Stimulated activated memory B cell treated with anti-CD40 and anti-IgM and Interleukin-4, amounts not matched to agents 10 μg/mL and 1 μg/mL and 100 μg/mL, for 72 hours (primary cell): ENCODE measurements around the gene TOMM5.

Source experiments
- ATAC-seq: fragments of 150-1000 bp; cut with Tn5 transposase; 2 replicates; pipeline ENCODE4 v1.10.0; 2021
- H3K27ac Mint-ChIP-seq: one replicate; pipeline ENCODE4 v1.8.0; 2022; ENCODE audit warnings: mild to moderate bottlenecking, mixed read lengths
- H3K27me3 Mint-ChIP-seq: one replicate; pipeline ENCODE4 v1.8.0; 2022; ENCODE audit warnings: mixed read lengths
- H3K36me3 Mint-ChIP-seq: one replicate; pipeline ENCODE4 v1.8.0; 2022; ENCODE audit warnings: mixed read lengths
- H3K4me1 Mint-ChIP-seq: one replicate; pipeline ENCODE4 v1.8.0; 2022; ENCODE audit warnings: mixed read lengths
- H3K4me3 Mint-ChIP-seq: one replicate; pipeline ENCODE4 v1.8.0; 2022; ENCODE audit warnings: mild to moderate bottlenecking, moderate library complexity, mixed read lengths
- H3K9me3 Mint-ChIP-seq: one replicate; pipeline ENCODE4 v1.8.0; 2022; ENCODE audit warnings: mixed read lengths

TOMM5 gene

DNA sequence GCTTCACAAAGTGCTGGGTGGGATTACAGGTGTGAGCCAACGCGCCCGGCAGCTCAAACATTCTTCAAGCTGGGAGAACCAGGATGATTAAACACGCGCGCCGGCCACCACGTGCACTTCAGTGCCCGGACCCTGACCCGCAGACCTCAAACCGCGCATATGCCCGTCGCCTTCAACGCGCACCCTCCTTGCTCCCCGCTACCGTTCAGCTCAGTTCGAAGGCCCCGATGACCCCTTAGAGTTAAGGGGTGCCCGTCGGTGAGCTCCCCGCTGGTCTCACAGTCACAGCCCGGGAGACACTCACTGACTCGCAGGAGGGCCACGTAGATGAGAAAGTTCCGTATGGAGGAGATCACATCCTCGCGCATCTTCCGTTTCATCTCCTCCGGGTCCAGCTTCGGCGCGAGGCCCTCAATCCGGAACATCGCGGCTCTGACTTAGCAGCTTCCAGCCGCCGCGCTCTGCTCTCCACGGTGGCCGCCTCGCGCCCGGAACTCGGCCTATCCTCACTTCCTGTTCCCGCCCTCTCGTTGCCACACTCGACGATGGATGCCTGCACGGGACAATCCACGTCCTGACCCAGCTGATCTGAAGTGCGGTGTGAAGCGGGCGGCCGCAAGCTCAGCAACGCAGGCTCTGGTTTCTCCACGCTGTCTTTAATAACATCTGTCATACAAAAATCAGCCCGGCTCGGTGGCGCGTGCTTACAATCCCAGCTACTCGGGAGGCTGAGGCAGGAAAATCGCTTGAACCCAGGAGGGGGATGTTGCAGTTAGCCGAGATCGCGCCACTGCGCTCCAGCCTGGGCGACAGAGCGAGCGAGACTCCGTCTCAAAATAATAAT, at the start of gene TOMM5:
Gene TOMM5 (minus strand): TSS at position 490 of the 844 bp plus-strand sequence. CDS start 65 bp downstream, at position 425.
- peak within 1 kb of the TSS; percentile 97 for H3K4me3 Mint-ChIP-seq
- H3K9me3 Mint-ChIP-seq: no peaks in the 10 kb centered on the region
- peaks cover 26% of the 10 kb centered on the region for H3K36me3 Mint-ChIP-seq
- peak; percentile 97 for ATAC-seq
- H3K27ac Mint-ChIP-seq: peak within 1 kb of the TSS; percentile 95
- no peaks in the 10 kb centered on the region for H3K27me3 Mint-ChIP-seq
- peaks cover 45% of the 10 kb centered on the region for H3K4me1 Mint-ChIP-seq

- Mint-ChIP-seq H3K36me3 (no peaks in the 10 kb centered on the region), H3K4me1 (no peaks in the 10 kb centered on the region), H3K9me3 (no peaks in the 10 kb centered on the region), H3K27me3 (peaks cover 42% of the 10 kb centered on the region), H3K4me3 (no peak overlapping the region), H3K27ac (no peak overlapping the region)
- no peak for ATAC-seq
Measured at GRCh38 chr9:37641331-37641730, 48.9 kb upstream of the TOMM5 start.

DNA sequence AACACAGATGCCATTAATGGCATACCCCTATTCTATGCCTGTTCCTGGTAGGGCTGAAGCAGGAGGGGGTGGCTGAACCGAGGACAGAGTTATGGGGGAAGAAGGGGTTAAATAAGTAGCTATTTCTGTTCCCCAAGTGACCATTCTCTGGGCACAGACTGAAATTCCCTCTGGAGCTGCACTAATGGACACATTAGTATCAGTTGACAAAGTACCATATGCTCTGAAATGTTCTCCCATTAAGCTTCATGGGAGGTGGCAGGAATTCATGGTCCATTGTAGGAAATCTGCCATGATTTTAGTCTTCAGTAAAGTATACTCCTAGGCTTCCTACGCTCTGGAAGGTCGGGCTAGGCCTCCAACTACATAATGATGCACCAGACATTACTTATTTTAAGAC, 47.8 kb upstream of the TOMM5 start:
- no peaks in the 10 kb centered on the region for H3K9me3 Mint-ChIP-seq
- H3K36me3 Mint-ChIP-seq: no peaks in the 10 kb centered on the region
- H3K27me3 Mint-ChIP-seq: peaks cover 51% of the 10 kb centered on the region
- no peak overlapping the region for H3K4me3 Mint-ChIP-seq
- H3K27ac Mint-ChIP-seq: no peak overlapping the region
- ATAC-seq: no peak
- H3K4me1 Mint-ChIP-seq: no peaks in the 10 kb centered on the region

- Mint-ChIP-seq H3K4me3 (no peak overlapping the region), H3K27me3 (peaks cover 48% of the 10 kb centered on the region), H3K4me1 (no peaks in the 10 kb centered on the region), H3K9me3 (no peaks in the 10 kb centered on the region), H3K36me3 (no peaks in the 10 kb centered on the region), H3K27ac (no peak overlapping the region)
- ATAC-seq: no peak
Measured at GRCh38 chr9:37639841-37640240, 47.4 kb upstream of the TOMM5 start.

DNA sequence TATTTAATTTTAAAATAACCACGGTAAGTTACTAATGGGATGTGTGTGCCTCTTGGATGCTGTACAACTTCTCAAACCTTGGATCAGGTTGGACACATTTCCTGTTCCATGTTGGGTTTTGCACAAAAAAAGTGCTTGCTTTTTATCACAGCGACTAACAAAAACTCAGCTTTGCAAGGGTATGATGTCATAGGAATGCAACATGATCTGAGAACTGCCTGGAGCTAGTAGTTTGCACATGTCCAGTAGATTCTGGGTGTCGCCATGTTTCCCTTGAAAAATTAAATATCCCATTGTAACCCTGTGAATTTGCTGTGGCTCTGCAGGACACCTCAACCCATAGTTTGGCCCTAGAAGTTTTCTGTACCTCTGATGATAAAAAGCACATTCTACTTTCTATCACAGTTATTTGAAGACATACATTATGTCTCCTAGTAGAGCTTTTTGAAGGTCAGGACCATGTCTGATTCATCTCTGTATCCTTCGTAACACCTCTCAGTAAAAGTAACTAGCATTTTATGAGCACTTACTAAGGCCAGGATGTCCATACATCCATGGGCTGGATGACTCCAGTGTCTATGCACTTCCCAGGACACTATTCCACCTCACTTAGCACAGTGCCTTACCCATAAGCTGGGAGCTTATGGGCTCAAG, 46.8 kb upstream of the TOMM5 start:
- Mint-ChIP-seq H3K27me3 (peaks cover 42% of the 10 kb centered on the region), H3K9me3 (no peaks in the 10 kb centered on the region), H3K36me3 (no peaks in the 10 kb centered on the region), H3K4me1 (no peaks in the 10 kb centered on the region), H3K4me3 (no peak overlapping the region), H3K27ac (no peak overlapping the region)
- no peak for ATAC-seq

GRCh38 chr9:37636511-37637448, 44.4 kb upstream of the TOMM5 start:
- Mint-ChIP-seq H3K27ac (no peak overlapping the region), H3K9me3 (no peaks in the 10 kb centered on the region), H3K36me3 (no peaks in the 10 kb centered on the region), H3K4me1 (no peaks in the 10 kb centered on the region), H3K4me3 (no peak overlapping the region), H3K27me3 (peaks cover 27% of the 10 kb centered on the region)
- ATAC-seq: no peak

DNA sequence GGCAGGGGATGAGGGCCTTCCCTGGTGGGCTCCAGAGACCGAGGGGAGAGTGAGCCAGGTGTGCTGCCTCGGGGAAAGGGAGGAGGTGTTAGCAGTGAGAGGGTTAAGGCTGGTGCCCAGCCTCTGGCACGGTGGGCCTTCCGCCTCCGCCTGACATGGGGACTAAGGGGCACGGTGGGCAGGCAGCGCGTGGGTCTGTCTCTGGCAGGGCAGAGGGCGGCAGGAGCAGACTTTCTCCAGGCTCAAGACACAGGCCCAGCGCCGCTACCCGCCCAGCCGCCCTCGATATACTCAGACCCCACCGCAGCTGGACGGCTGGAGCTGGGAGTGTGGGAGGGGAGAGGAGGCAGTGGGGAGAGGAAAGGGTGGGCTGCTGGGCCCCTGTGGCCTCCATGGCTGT, 43.4 kb upstream of the TOMM5 start:
- Mint-ChIP-seq H3K36me3 (no peaks in the 10 kb centered on the region), H3K4me3 (no peak overlapping the region), H3K27ac (no peak overlapping the region), H3K4me1 (no peaks in the 10 kb centered on the region), H3K27me3 (peaks cover 27% of the 10 kb centered on the region), H3K9me3 (no peaks in the 10 kb centered on the region)
- ATAC-seq: no peak

DNA sequence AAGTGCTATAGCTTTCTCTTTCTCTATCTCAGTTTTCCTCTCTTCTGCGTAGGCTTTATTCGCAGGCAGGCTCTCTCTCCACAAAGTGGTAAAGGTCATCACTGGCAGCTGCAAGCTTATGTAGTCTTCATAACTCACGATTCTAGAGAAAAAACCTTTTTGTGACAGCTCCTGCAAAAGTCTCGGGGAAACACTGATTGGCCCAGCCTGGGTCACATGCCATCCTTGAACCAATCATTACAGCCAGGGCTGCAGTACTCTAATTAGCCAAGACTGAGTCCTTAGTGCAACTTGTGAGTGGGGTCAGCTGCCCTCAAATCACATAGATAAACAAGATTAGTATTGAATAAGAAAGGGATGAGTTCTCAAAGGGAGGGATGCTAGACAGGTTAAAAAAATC, 40.1 kb upstream of the TOMM5 start:
- ATAC-seq: no peak
- Mint-ChIP-seq H3K4me3 (no peak overlapping the region), H3K9me3 (no peaks in the 10 kb centered on the region), H3K27ac (no peak overlapping the region), H3K4me1 (no peaks in the 10 kb centered on the region), H3K36me3 (no peaks in the 10 kb centered on the region), H3K27me3 (peaks cover 19% of the 10 kb centered on the region)

GRCh38 chr9:37626708-37627292, 34.4 kb upstream of the TOMM5 start:
- H3K4me1 Mint-ChIP-seq: peaks cover 7% of the 10 kb centered on the region
- H3K9me3 Mint-ChIP-seq: no peaks in the 10 kb centered on the region
- no peak overlapping the region for H3K4me3 Mint-ChIP-seq
- no peak for ATAC-seq
- no peaks in the 10 kb centered on the region for H3K36me3 Mint-ChIP-seq
- H3K27ac Mint-ChIP-seq: no peak overlapping the region
- H3K27me3 Mint-ChIP-seq: no peaks in the 10 kb centered on the region

- H3K4me1 Mint-ChIP-seq: peaks cover 7% of the 10 kb centered on the region
- H3K27ac Mint-ChIP-seq: no peak overlapping the region
- H3K36me3 Mint-ChIP-seq: no peaks in the 10 kb centered on the region
- no peaks in the 10 kb centered on the region for H3K27me3 Mint-ChIP-seq
- H3K4me3 Mint-ChIP-seq: no peak overlapping the region
- no peak for ATAC-seq
- H3K9me3 Mint-ChIP-seq: no peaks in the 10 kb centered on the region
Measured at GRCh38 chr9:37625758-37626147, 33.4 kb upstream of the TOMM5 start.

DNA sequence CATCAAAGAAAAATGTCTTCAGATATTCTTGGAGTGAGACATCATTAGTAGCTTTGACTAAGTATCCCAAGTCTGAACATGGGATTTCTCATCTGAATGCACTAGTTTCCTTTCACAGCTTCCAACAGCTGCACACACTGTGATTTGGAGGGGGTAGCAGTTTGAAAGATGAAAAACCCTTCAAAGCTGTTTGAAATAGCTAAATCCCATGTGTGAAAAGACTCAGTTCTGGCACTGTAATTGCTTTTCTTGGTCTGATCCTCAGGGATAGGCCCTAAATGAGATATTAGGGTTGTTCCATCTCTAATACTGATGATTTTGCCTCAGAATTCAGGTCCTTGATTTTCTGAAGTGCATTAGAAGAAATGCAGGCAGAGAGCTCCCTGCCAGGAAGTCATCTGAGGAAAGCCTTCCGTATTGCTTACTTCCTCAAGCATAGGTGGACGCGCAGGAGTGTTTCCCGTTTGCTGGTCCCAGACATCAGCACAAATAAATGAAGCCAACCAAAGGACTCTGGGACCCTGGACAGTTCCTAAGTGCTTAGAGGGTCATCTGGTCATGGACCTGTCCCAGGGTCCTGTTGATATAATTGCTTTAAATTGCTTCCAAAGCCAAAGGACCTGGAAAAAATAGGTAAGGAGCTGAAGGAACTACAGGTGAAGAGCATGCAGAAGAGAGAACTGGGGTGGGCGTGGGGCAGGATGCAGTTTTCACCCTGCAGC, 32.8 kb upstream of the TOMM5 start:
- Mint-ChIP-seq H3K27ac (no peak overlapping the region), H3K9me3 (no peaks in the 10 kb centered on the region), H3K4me3 (no peak overlapping the region), H3K4me1 (peaks cover 7% of the 10 kb centered on the region), H3K27me3 (no peaks in the 10 kb centered on the region), H3K36me3 (no peaks in the 10 kb centered on the region)
- ATAC-seq: no peak

DNA sequence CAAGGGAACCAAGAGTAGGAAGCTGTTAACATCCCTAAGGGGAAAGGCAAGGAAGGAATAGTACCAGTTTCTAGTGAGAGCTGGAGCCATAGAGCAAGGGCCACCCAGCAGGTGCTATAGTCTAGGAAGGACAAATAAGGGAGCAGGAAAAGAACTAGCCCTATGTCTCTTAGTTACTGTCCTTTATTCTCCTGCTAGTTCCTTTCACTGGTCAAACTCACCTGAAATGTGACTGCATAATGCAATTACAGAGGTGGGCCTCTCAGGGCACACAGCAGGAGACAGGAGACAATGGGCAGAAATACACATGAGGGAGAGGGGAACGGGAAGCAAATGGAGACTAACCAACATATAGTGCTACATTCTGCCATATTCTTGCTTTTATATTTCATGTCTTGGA, 31.7 kb upstream of the TOMM5 start:
- Mint-ChIP-seq H3K9me3 (no peaks in the 10 kb centered on the region), H3K4me3 (no peak overlapping the region), H3K4me1 (peaks cover 7% of the 10 kb centered on the region), H3K27ac (no peak overlapping the region), H3K36me3 (no peaks in the 10 kb centered on the region), H3K27me3 (no peaks in the 10 kb centered on the region)
- ATAC-seq: no peak

DNA sequence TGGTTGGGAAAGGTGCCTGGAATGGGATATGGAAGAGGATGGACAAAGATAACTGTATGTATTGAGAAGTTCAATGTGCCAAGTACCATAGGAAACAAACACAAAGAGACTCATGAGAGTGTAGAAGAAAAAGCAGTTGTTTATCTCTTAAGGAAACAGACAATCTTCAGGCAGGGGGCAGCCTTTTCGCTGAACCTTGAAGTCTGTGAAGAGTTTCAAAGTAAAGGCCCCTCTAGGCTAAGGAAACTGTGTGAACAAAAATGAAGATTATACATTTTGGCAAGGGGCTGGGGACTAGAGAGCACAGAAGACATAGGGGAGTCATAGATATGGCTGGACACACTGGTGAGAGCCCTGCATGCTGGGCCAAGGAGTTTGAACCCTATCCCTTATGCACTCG, 30.9 kb upstream of the TOMM5 start:
- no peak overlapping the region for H3K4me3 Mint-ChIP-seq
- H3K27me3 Mint-ChIP-seq: peaks cover 1% of the 10 kb centered on the region
- no peak for ATAC-seq

GRCh38 chr9:37622462-37622861, 30.1 kb upstream of the TOMM5 start:
- Mint-ChIP-seq H3K4me3 (no peak overlapping the region), H3K4me1 (peaks cover 7% of the 10 kb centered on the region), H3K27ac (no peak overlapping the region), H3K36me3 (no peaks in the 10 kb centered on the region), H3K27me3 (peaks cover 8% of the 10 kb centered on the region), H3K9me3 (no peaks in the 10 kb centered on the region)
- no peak for ATAC-seq

More for the DNA sequence above, 30.9 kb upstream of the TOMM5 start:
- Mint-ChIP-seq H3K4me1 (peaks cover 7% of the 10 kb centered on the region), H3K27ac (no peak overlapping the region), H3K9me3 (no peaks in the 10 kb centered on the region), H3K36me3 (no peaks in the 10 kb centered on the region)
